Stomach (tissue), 9 donors: ENCODE data around the gene C9orf78. TPM values are rescaled to one million over a fixed set of nuclear protein-coding genes. Genes with fewer than 3 reads are reported as not detected.
A peak's percentile ranks its signal among the peaks of the same experiment; 100 is the strongest.

Experiments used
- DNase-seq, 2 donors: peaks; one replicate each; pipeline versions ENCODE4 v3.0.0 to v3.0.0-alpha.2; 2013 to 2019
- H3K27ac ChIP-seq, 5 donors: fragments of 200-600 bp in 4 of 5; sonication (generic) in 4 of 5; one replicate each; pipeline ENCODE4 v1.5.1; 2013 to 2019; ENCODE audit warnings: mild to moderate bottlenecking in 1 of 5, moderate library complexity in 1 of 5
- H3K27me3 ChIP-seq, 3 donors: fragments of 200-600 bp; sonication (generic); one replicate each; pipeline ENCODE4 v1.5.1; 2017 to 2019; ENCODE audit warnings: mixed run types in 1 of 3
- H3K36me3 ChIP-seq, 4 donors: fragments of 200-600 bp; sonication (generic); 1 replicate in 3 of 4; 2 replicates in 1 of 4; pipeline ENCODE4 v1.5.1; 2016 to 2019
- H3K4me1 ChIP-seq, 4 donors: fragments of 200-600 bp; sonication (generic); one replicate each; pipeline ENCODE4 v1.5.1; 2016 to 2019
- H3K4me3 ChIP-seq, 4 donors: fragments of 200-600 bp; sonication (generic) in 3 of 4; one replicate each; pipeline ENCODE4 v1.5.1; 2016 to 2019; ENCODE audit warnings: mild to moderate bottlenecking in 1 of 4
- H3K9me3 ChIP-seq, 4 donors: fragments of 200-600 bp; sonication (generic); one replicate each; pipeline ENCODE4 v1.5.1; 2016 to 2019
- CTCF ChIP-seq, 7 experiments: fragments of 450-650 bp in 4 of 7; fragments of 200-600 bp in 3 of 7; sonication (generic) in 3 of 7; IDR thresholded peaks; one replicate each; pipeline ENCODE4 v1.5.1; 2016 to 2019; ENCODE audit warnings: antibody characterized with exemption in 7 of 7, control low read depth in 2 of 7, mild to moderate bottlenecking in 1 of 7
- EP300 ChIP-seq: sonication (generic); formaldehyde crosslinking; IDR thresholded peaks from one replicate; pipeline ENCODE4 v1.6.1; 2017; ENCODE audit warnings: antibody characterized with exemption
- POLR2A ChIP-seq, 4 donors: fragments of 450-650 bp; IDR thresholded peaks; one replicate each; pipeline ENCODE4 v1.6.1; 2016; ENCODE audit warnings: antibody characterized with exemption in 4 of 4, control low read depth in 2 of 4, mild to moderate bottlenecking in 1 of 4, moderate library complexity in 1 of 4
- POLR2AphosphoS5 ChIP-seq, 3 donors: sonication (generic); formaldehyde crosslinking; IDR thresholded peaks; one replicate each; pipeline ENCODE4 v1.6.1; 2016; ENCODE audit warnings: antibody characterized with exemption in 3 of 3
- WGBS, 5 donors: extraction: QIAGEN DNeasy Blood & Tissue Kit in 3 of 5; methylation state at CpG; one replicate each; pipeline versions ENCODE4 v1.1.5 to v1.1.7; 2013 to 2018; 5-methylcytosine and 5-hydroxymethylcytosine counted together
- intact Hi-C: fragments of 100-400 bp; cut with DNase I; formaldehyde crosslinking; loops from one replicate; pipeline ENCODE4 v1.15.1; 2023; ENCODE audit warnings: low total_unique reads
- polyA plus RNA-seq, 3 donors: library from polyadenylated mRNA; stranded (reverse); fragments of 200-250 nt; gene quantifications; one replicate each; pipeline ENCODE4 v1.2.3, GENCODE V29; 2013
- total RNA-seq, 5 donors: library from RNA; depleted of rRNA; stranded (reverse); fragments of >200 nt; gene quantifications; one replicate each; pipeline versions ENCODE4 v1.1.0 to v1.2.3, GENCODE V29; 2014 to 2016
- donor health status: healthy with polysubstance abuse.
- donor health status: Bipolar disorder and iron deficiency.
- donor health status: healthy.

Gene C9orf78
- total and polyA plus RNA-seq, 8 donors: 18.7 to 67.5 (median 43.8) TPM

GRCh38 chr9:129826344-129826743, 8.7 kb downstream of the C9orf78 start:
- no peak overlapping the region for H3K27ac ChIP-seq
- 68 to 80% (median 74%) methylated on average over 6 of the region's 6 CpGs for WGBS, 5 donors
- peaks cover 7 to 19% (median 11%) of the 10 kb centered on the region in 4 donors for H3K4me1 ChIP-seq
- TF ChIP-seq POLR2A (IDR thresholded peaks at IDR 0.05) (no peak), EP300 (no peak), POLR2AphosphoS5 (IDR thresholded peaks at IDR 0.05) (no peak), CTCF (IDR thresholded peaks at IDR 0.05) (no peak)
- no peaks in the 10 kb centered on the region for H3K27me3 ChIP-seq
- no peak for DNase-seq
- peaks cover 42 to 65% (median 63%) of the 10 kb centered on the region in 4 donors for H3K36me3 ChIP-seq
- no peaks in the 10 kb centered on the region for H3K9me3 ChIP-seq
- intact Hi-C loops: no loop called here
- no peak overlapping the region for H3K4me3 ChIP-seq

GRCh38 chr9:129823935-129824601, 11.0 kb downstream of the C9orf78 start, which contains the start of gene TOR1A:
TSS of gene TOR1A (minus strand) at chr9:129824136. CDS start at chr9:129824085, 51 bp downstream.
- Histone ChIP-seq H3K4me3 (peak within 1 kb of the TSS; percentile 73 to 99 (median 96)), H3K27ac (peak within 1 kb of the TSS; percentile 78 to 93 (median 86)), H3K4me1 (peaks cover 7 to 19% (median 11%) of the 10 kb centered on the region in 4 donors), H3K9me3 (no peaks in the 10 kb centered on the region), H3K27me3 (no peaks in the 10 kb centered on the region), H3K36me3 (peaks cover 28 to 65% (median 63%) of the 10 kb centered on the region in 4 donors)
- intact Hi-C loops: no loop called here
- DNase-seq: peak; percentile 95 to 98
- no peak for TF ChIP-seq CTCF (IDR thresholded peaks at IDR 0.05)
- peak; percentile 62 to 95 (median 67) for TF ChIP-seq POLR2AphosphoS5 (IDR thresholded peaks at IDR 0.05)
- TF ChIP-seq POLR2A (IDR thresholded peaks at IDR 0.05): no peak
- TF ChIP-seq EP300: no peak
- WGBS, 5 donors: 3 to 8% (median 3%) methylated on average over 16 to 47 of the region's 47 CpGs

- Histone ChIP-seq H3K27ac (peak overlapping the region; percentile 78 to 93 (median 86)), H3K4me3 (peak overlapping the region; percentile 73 to 99 (median 96)), H3K27me3 (no peaks in the 10 kb centered on the region), H3K36me3 (peaks cover 25 to 65% (median 63%) of the 10 kb centered on the region in 4 donors), H3K9me3 (no peaks in the 10 kb centered on the region), H3K4me1 (peaks cover 7 to 19% (median 11%) of the 10 kb centered on the region in 4 donors)
- intact Hi-C loops: no loop called here
- no peak for TF ChIP-seq POLR2A (IDR thresholded peaks at IDR 0.05)
- TF ChIP-seq CTCF (IDR thresholded peaks at IDR 0.05): no peak
- no peak for TF ChIP-seq EP300
- no peak for TF ChIP-seq POLR2AphosphoS5 (IDR thresholded peaks at IDR 0.05)
- no peak for DNase-seq
- WGBS, 5 donors: 0% methylated on average over 3 to 15 of the region's 15 CpGs
These were observed 11.5 kb downstream of the C9orf78 start for GRCh38 chr9:129823542-129823934.

- TF ChIP-seq CTCF (IDR thresholded peaks at IDR 0.05): no peak
- no peak for TF ChIP-seq POLR2AphosphoS5 (IDR thresholded peaks at IDR 0.05)
- TF ChIP-seq POLR2A (IDR thresholded peaks at IDR 0.05): no peak
- no peak for TF ChIP-seq EP300
- Histone ChIP-seq H3K27me3 (no peaks in the 10 kb centered on the region), H3K4me1 (peaks cover 7 to 19% (median 11%) of the 10 kb centered on the region in 4 donors), H3K4me3 (peak overlapping the region; percentile 73 to 99 (median 96)), H3K36me3 (peaks cover 28 to 65% (median 63%) of the 10 kb centered on the region in 4 donors), H3K27ac (peak overlapping the region in 4 of 5 donors; percentile 78 to 93 (median 84)), H3K9me3 (no peaks in the 10 kb centered on the region)
- peak in 1 of 2 donors; percentile 40 for DNase-seq
- WGBS, 5 donors: 16 to 29% (median 21%) methylated on average over 14 to 26 of the region's 26 CpGs
- intact Hi-C loops: no loop called here
These were observed 12.1 kb downstream of the C9orf78 start for GRCh38 chr9:129822898-129823541.
